ENCODE data around the gene AARS1. TPM values are rescaled to one million over a fixed set of nuclear protein-coding genes. Genes with fewer than 3 reads are reported as not detected.

AARS1 gene
- total RNA-seq, 1 experiment from 2014 or later: 314 TPM

GRCh38 chr16:70254965-70255286, 34.4 kb downstream of the AARS1 start:
- CTCF ChIA-PET: interaction anchor here (0.5 to 0.9 kb wide), 3 partner anchors 9 to 398 kb away, joined by 3 read pairs; no protein-coding TSS in a partner anchor
- peaks cover 95% of the 10 kb centered on the region for H3K36me3 Mint-ChIP-seq (ENCODE audit: insufficient read depth, unreplicated experiment)
- no peak for TF ChIP-seq CTCF (IDR thresholded peaks at IDR 0.05; ENCODE audit: unreplicated experiment)
- POLR2A ChIA-PET: no interaction called here
- H3K4me1 Mint-ChIP-seq (ENCODE audit: insufficient read depth, unreplicated experiment): no peaks in the 10 kb centered on the region
- BruUV-seq (replicated peaks): no TSS peak
- no peaks in the 10 kb centered on the region for H3K9me3 Mint-ChIP-seq (ENCODE audit: unreplicated experiment)
- DNase-seq (ENCODE audit: unreplicated experiment): no peak
- H3K27me3 Mint-ChIP-seq (ENCODE audit: insufficient read depth, unreplicated experiment): no peaks in the 10 kb centered on the region
- no peak overlapping the region for H3K4me3 Mint-ChIP-seq (ENCODE audit: unreplicated experiment)
- intact Hi-C loops (cut with micrococcal nuclease): no loop called here
- H3K27ac Mint-ChIP-seq (ENCODE audit: low read depth, unreplicated experiment): no peak overlapping the region

GRCh38 chr16:70254180-70254964, 34.9 kb downstream of the AARS1 start:
- CTCF ChIA-PET: interaction anchor here (0.5 to 1.6 kb wide), 10 partner anchors 9 to 399 kb away, joined by 3 to 6 read pairs (median 3); no protein-coding TSS in a partner anchor
- DNase-seq (ENCODE audit: unreplicated experiment): no peak
- peaks cover 94% of the 10 kb centered on the region for H3K36me3 Mint-ChIP-seq (ENCODE audit: insufficient read depth, unreplicated experiment)
- BruUV-seq (replicated peaks): no TSS peak
- H3K27ac Mint-ChIP-seq (ENCODE audit: low read depth, unreplicated experiment): no peak overlapping the region
- no peak for TF ChIP-seq CTCF (IDR thresholded peaks at IDR 0.05; ENCODE audit: unreplicated experiment)
- no peaks in the 10 kb centered on the region for H3K9me3 Mint-ChIP-seq (ENCODE audit: unreplicated experiment)
- no peaks in the 10 kb centered on the region for H3K27me3 Mint-ChIP-seq (ENCODE audit: insufficient read depth, unreplicated experiment)
- H3K4me1 Mint-ChIP-seq (ENCODE audit: insufficient read depth, unreplicated experiment): no peaks in the 10 kb centered on the region
- intact Hi-C loops (cut with micrococcal nuclease): no loop called here
- POLR2A ChIA-PET: no interaction called here
- no peak overlapping the region for H3K4me3 Mint-ChIP-seq (ENCODE audit: unreplicated experiment)

GRCh38 chr16:70253291-70254106, 35.8 kb downstream of the AARS1 start:
- BruUV-seq (replicated peaks): no TSS peak
- H3K27ac Mint-ChIP-seq (ENCODE audit: low read depth, unreplicated experiment): no peak overlapping the region

More at GRCh38 chr16:70253291-70254106, 35.8 kb downstream of the AARS1 start:
- H3K27me3 Mint-ChIP-seq (ENCODE audit: insufficient read depth, unreplicated experiment): no peaks in the 10 kb centered on the region
- peak; percentile 39 for TF ChIP-seq CTCF (IDR thresholded peaks at IDR 0.05; ENCODE audit: unreplicated experiment)
- no peaks in the 10 kb centered on the region for H3K4me1 Mint-ChIP-seq (ENCODE audit: insufficient read depth, unreplicated experiment)
- no peak overlapping the region for H3K4me3 Mint-ChIP-seq (ENCODE audit: unreplicated experiment)
- intact Hi-C loops (cut with micrococcal nuclease): no loop called here
- H3K9me3 Mint-ChIP-seq (ENCODE audit: unreplicated experiment): no peaks in the 10 kb centered on the region
- ChIA-PET POLR2A (no interaction called here), CTCF (interaction anchor here (0.6 to 1.6 kb wide), 10 partner anchors 10 to 785 kb away, joined by 3 to 6 read pairs (median 4); no protein-coding TSS in a partner anchor)
- peak; percentile 46 for DNase-seq (ENCODE audit: unreplicated experiment)
- peaks cover 92% of the 10 kb centered on the region for H3K36me3 Mint-ChIP-seq (ENCODE audit: insufficient read depth, unreplicated experiment)

Data from MCF 10A (cell line).